ENCODE data around the gene SDCCAG8. TPM values are rescaled to one million over a fixed set of nuclear protein-coding genes. Genes with fewer than 3 reads are reported as not detected.

Gene SDCCAG8
- total and polyA plus RNA-seq, 2 experiments from 2014 or later, result 28.3 to 39.3 TPM

GRCh38 chr1:243216741-243217140 is 39.1 kb upstream of the SDCCAG8 start:
- H3K4me3 ChIP-seq, result no peak overlapping the region
- no peaks in the 10 kb centered on the region for H3K4me1 ChIP-seq (ENCODE audit: insufficient read depth)
- no peaks in the 10 kb centered on the region for H3K9me2 ChIP-seq (replicated peaks; ENCODE audit: insufficient read depth)
- H3K79me2 ChIP-seq, result no peaks in the 10 kb centered on the region
- 96% methylated on average over 2 of the region's 2 CpGs for WGBS (ENCODE audit: low lambda C conversion rate, missing lambda C conversion rate)
- no peak for DNase-seq (ENCODE audit: low spot score)
- no peak overlapping the region for H3K27ac ChIP-seq
- no peak overlapping the region for H3K4me2 ChIP-seq
- H3K9me3 ChIP-seq (ENCODE audit: low read depth), result no peaks in the 10 kb centered on the region
- no peak overlapping the region for H2AFZ ChIP-seq
- TF ChIP-seq EZH2 (IDR thresholded peaks at IDR 0.05; ENCODE audit: borderline replicate concordance) (no peak), EZH2phosphoT487 (IDR thresholded peaks at IDR 0.05; ENCODE audit: low read depth, severe bottlenecking, unreplicated experiment) (no peak), CTCF (IDR thresholded peaks at IDR 0.05; ENCODE audit: poor library complexity) (no peak)
- H3K36me3 ChIP-seq (replicated peaks; ENCODE audit: insufficient read depth, low read depth), result no peaks in the 10 kb centered on the region
- no peaks in the 10 kb centered on the region for H3K27me3 ChIP-seq
- H4K20me1 ChIP-seq (ENCODE audit: insufficient read depth, poor library complexity, severe bottlenecking), result no peaks in the 10 kb centered on the region

GRCh38 chr1:243217349-243217748 is 38.5 kb upstream of the SDCCAG8 start:
- TF ChIP-seq EZH2phosphoT487 (IDR thresholded peaks at IDR 0.05; ENCODE audit: low read depth, severe bottlenecking, unreplicated experiment) (no peak), EZH2 (IDR thresholded peaks at IDR 0.05; ENCODE audit: borderline replicate concordance) (no peak), CTCF (IDR thresholded peaks at IDR 0.05; ENCODE audit: poor library complexity) (no peak)
- H3K36me3 ChIP-seq (replicated peaks; ENCODE audit: insufficient read depth, low read depth), result no peaks in the 10 kb centered on the region
- H3K9me2 ChIP-seq (replicated peaks; ENCODE audit: insufficient read depth), result no peaks in the 10 kb centered on the region
- 86% methylated on average over 2 of the region's 2 CpGs for WGBS (ENCODE audit: low lambda C conversion rate, missing lambda C conversion rate)
- no peak for DNase-seq (ENCODE audit: low spot score)
- no peak overlapping the region for H3K27ac ChIP-seq
- H3K4me3 ChIP-seq, result no peak overlapping the region
- H3K4me1 ChIP-seq (ENCODE audit: insufficient read depth), result no peaks in the 10 kb centered on the region
- no peaks in the 10 kb centered on the region for H3K27me3 ChIP-seq
- no peak overlapping the region for H2AFZ ChIP-seq
- H3K9me3 ChIP-seq (ENCODE audit: low read depth), result no peaks in the 10 kb centered on the region
- no peaks in the 10 kb centered on the region for H3K79me2 ChIP-seq
- H3K4me2 ChIP-seq, result no peak overlapping the region
- H4K20me1 ChIP-seq (ENCODE audit: insufficient read depth, poor library complexity, severe bottlenecking), result no peaks in the 10 kb centered on the region

GRCh38 chr1:243218059-243218458 is 37.8 kb upstream of the SDCCAG8 start:
- H2AFZ ChIP-seq, result no peak overlapping the region
- no peaks in the 10 kb centered on the region for H3K79me2 ChIP-seq
- H4K20me1 ChIP-seq (ENCODE audit: insufficient read depth, poor library complexity, severe bottlenecking), result no peaks in the 10 kb centered on the region
- H3K4me1 ChIP-seq (ENCODE audit: insufficient read depth), result no peaks in the 10 kb centered on the region
- no peak overlapping the region for H3K4me3 ChIP-seq
- H3K4me2 ChIP-seq, result no peak overlapping the region
- no peaks in the 10 kb centered on the region for H3K9me3 ChIP-seq (ENCODE audit: low read depth)
- DNase-seq (ENCODE audit: low spot score), result no peak
- no peak overlapping the region for H3K27ac ChIP-seq
- H3K9me2 ChIP-seq (replicated peaks; ENCODE audit: insufficient read depth), result no peaks in the 10 kb centered on the region
- H3K36me3 ChIP-seq (replicated peaks; ENCODE audit: insufficient read depth, low read depth), result no peaks in the 10 kb centered on the region
- H3K27me3 ChIP-seq, result no peaks in the 10 kb centered on the region
- no peak for TF ChIP-seq CTCF (IDR thresholded peaks at IDR 0.05; ENCODE audit: poor library complexity)
- no peak for TF ChIP-seq EZH2 (IDR thresholded peaks at IDR 0.05; ENCODE audit: borderline replicate concordance)
- no peak for TF ChIP-seq EZH2phosphoT487 (IDR thresholded peaks at IDR 0.05; ENCODE audit: low read depth, severe bottlenecking, unreplicated experiment)

- Histone ChIP-seq H3K27me3 (no peaks in the 10 kb centered on the region), H3K36me3 (replicated peaks; ENCODE audit: insufficient read depth, low read depth) (no peaks in the 10 kb centered on the region), H3K27ac (no peak overlapping the region), H4K20me1 (ENCODE audit: insufficient read depth, poor library complexity, severe bottlenecking) (no peaks in the 10 kb centered on the region), H3K4me1 (ENCODE audit: insufficient read depth) (no peaks in the 10 kb centered on the region), H3K4me2 (no peak overlapping the region), H3K9me2 (replicated peaks; ENCODE audit: insufficient read depth) (no peaks in the 10 kb centered on the region), H2AFZ (no peak overlapping the region), H3K79me2 (peaks cover 63% of the 10 kb centered on the region), H3K9me3 (ENCODE audit: low read depth) (peaks cover 18% of the 10 kb centered on the region), H3K4me3 (no peak overlapping the region)
- TF ChIP-seq EZH2 (IDR thresholded peaks at IDR 0.05; ENCODE audit: borderline replicate concordance), result no peak
- no peak for TF ChIP-seq CTCF (IDR thresholded peaks at IDR 0.05; ENCODE audit: poor library complexity)
- no peak for TF ChIP-seq EZH2phosphoT487 (IDR thresholded peaks at IDR 0.05; ENCODE audit: low read depth, severe bottlenecking, unreplicated experiment)
- 79% methylated on average over 2 of the region's 2 CpGs for WGBS (ENCODE audit: low lambda C conversion rate, missing lambda C conversion rate)
- no peak for DNase-seq (ENCODE audit: low spot score)
Observed at GRCh38 chr1:243227622-243228021, 28.2 kb upstream of the SDCCAG8 start.
